ENCODE measurements around the gene CCM2.

CCM2 gene

DNA sequence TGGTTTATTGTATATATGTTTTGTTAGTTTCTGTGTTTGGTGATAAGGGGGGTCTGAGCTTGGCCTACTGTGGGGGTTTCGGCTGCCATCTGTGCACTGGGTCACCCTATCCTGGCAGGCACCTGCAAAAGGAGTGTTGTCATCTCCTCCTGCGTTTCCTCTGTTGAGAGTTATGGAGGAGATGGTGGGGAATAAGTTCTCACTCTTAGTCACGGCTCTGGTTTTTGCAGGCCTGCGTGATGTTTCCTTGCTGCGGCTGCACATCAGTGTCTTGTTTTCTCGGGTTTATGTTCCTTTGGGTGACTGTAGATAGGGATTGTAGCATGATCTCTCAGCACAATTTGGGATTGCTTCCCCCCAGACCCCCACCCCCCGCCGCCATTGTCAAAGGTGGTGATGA lies 36.8 kb downstream of the CCM2 start:
- no peak for DNase-seq

DNA sequence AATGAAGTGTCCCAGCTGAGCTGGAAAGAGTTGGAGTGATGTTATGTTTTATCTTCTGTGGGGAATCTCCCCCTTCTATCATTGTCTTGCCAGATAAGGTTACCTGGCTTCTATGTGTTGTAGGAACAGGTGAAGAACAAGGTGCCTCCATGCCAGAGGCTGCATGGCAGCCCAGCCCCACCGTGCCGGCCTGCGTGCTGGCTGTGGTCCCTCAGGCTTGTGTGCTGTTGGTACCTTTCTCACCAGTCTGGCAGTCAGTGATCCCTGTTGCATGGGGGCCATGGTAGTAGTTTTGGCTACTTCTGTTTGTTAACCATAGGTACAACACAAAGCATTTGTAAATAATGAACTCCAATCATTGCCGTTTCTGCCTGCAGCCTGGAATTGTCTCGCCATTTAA lies 37.9 kb downstream of the CCM2 start:
- DNase-seq: no peak

DNA sequence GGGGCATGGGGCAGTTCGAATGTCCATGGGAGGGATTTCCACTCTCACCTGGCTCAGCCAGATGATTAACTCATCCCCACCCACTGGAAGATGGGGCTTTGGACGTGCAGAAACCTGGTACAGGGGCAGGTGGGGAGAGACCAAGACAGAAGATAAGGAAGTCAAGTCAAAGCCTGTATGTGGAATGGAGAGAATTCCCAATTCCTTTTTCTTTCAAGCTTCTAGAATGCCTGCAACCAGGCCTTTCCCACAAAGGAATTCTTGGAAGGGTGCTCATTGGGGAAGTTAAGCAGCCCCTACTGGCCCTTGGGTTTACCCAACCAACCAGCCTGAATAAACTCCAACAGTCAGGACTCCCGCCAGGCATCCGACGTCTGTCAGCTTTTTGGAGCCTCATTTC lies 39.1 kb downstream of the CCM2 start:
- DNase-seq: no peak

DNA sequence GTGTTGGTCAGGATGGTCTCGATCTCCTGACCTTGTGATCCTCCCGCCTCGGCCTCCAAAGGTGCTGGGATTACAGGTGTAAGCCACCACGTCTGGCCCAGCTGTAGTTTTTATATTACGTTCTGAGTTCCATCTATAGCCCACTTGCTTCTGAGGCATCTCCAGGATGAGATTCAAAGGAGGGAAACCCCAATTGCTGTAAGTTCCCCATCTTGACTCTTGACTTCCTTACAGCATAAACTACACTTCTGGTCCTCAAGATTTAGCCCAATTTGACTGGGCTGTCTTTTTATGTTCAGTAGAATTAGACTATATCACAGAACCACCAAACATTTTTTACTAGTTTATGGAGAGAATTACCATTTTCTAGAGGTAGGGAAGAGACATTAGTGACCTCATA lies 44.3 kb downstream of the CCM2 start:
- no peak for DNase-seq

DNA sequence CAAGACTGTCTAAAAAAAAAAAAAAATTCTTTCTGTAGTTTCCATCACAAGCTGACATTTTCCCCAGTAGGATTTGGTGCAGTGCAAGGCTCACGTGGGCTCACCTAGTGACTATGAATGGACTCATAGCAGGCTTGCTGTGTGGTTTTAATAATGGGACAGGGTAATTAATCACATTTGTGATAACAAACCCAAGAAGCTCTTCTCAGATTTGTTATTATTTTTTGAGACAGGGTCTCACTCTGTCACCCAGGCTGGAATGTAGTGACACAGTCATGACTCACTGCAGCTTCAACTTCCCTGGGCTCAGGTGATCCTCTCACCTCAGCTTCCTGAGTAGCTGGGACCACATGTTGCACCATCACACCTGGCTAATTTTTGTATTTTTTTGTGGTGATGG lies 48.7 kb downstream of the CCM2 start:
- no peak for DNase-seq

DNA sequence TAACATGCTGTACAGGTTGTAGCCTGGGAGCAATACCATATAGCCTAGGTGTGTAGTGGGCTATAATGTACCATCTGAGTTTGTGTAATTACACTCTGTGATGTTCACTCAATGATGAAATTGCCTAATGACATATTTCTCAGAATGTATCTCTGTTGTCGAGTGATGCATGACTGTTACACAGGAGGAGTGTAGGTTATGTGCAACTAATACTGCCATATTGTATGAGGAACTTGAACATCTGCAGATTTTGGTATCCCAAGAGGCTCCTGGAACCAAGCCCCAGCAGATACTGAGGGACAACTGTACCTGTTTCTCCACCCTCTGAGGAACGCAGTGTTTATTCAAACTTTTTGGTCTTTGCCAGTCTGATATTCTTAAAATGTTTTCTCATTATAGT lies 50.2 kb downstream of the CCM2 start:
- DNase-seq: no peak

DNA sequence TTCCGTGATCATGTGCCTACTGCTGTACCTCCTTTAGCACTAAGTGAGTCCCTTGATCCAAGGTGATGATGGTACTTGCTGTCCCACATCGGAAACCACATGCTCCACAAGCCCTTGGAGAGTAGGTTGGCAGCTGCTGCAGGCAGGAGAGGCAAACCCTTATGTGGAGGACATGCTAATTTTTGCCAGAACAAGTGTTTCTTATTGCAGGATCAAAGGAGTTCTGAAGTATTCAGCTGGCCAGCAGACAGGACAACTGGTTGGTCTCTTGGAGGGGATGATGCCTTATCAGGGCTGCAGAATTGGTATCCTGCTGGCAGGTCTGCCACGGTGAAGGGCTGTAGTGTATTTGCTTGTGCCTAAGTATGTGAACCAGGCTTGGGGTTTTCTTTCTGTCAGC lies 52.0 kb downstream of the CCM2 start:
- DNase-seq: no peak

DNA sequence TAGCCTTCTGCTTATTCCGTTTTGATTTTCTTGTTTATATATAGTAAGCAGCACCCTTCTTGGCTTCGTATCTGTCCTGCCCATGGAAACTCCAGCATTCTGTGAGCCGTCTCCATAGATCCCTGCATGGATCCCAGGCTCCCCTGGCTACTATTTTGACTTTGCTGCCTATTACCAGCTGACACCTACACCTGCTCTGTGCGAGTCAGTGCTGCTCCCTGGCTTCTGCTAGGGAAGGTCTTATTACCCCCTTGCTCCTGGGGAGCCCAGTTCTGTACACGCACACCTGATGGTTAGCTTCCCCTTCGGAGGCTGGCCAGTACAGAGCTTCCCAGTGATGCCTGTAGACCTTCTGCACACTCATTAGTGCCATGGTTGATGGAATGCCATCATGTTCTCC lies 53.4 kb downstream of the CCM2 start:
- DNase-seq: no peak

DNA sequence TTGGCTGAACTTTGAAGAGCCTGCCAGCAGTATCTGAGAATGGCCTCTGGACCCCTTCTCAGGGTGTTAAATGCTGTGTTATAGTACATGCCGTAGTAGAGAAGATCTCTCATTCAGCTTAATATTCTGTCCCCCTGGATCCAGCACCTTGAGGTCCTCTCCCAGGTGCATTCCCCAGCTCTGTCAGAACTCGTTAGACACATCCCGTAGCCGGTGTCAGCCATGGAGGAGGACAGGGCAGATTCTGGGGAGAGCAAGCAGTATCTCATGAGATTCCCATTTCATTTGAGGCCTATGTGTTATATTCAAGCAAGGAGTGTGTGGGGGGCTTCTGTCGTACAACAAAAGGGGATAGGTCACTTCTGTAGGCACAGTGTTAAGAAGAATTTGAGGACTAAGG lies 53.9 kb downstream of the CCM2 start:
- no peak for DNase-seq

DNA sequence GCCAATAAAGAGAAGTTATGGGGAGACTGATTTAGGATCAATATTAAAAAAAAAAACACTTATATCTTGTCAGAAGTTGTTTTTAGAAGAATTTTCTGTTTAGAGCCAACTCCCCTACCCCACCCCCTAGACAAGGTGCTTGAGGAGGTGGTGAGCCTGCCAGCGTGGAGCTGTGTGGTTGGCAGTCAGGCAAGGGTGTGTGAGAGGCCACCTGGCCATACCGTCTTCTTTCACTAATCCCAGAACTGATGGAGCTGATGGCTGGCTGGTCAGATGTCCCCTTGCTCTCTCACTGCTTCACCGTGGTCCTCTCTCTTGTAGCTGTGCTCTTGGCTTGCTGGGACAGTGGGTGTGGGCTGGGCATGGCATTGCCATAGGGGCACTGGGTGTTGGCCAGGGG lies 54.4 kb downstream of the CCM2 start:
- no peak for DNase-seq

DNA sequence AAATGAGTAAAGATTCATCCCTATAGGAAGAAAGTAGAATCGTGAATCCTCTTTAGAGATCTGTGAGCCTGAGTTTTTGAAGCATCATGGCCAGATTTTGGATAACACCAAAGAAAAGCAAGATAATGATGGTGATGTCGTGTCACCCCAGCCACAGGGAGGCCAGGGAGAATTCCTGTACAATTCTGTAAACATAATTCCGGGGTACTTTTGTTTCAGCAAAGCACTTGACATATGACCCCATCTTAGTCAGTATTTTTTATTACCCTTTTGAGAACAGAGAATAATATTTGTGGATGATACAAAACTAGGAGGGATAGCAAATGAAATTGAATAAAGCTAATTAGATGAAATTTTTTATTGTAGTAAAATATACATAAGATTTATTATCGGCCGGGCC lies 55.0 kb downstream of the CCM2 start:
- DNase-seq: no peak

DNA sequence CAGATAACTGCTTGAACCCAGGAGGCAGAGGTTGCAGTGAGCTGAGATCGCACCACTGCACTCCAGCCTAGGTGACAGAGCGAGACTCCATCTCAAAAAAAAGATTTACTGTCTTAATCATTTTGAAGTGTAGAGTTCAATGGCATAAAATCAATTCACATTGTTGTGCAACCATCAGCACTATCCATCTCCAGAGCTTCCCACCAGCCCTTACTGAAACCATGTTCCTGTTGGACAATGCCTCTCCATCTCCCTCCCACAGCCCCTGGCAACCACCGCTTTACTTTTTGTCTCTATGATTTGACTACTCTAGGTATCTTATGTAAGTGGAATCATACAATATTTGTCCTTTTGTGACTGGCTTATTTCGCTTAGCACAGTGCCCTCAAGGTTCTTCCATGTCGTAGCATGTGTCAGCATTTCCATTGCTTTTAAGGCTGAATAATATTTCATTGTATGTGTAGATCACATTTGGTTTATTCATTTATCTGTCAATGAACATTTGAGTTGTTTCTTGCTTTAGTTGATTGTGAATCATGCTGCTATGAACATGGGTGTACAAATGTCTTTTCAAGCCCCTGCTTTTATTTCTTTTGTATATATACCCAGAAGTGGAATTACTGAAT lies 55.7 kb downstream of the CCM2 start:
- DNase-seq: no peak

DNA sequence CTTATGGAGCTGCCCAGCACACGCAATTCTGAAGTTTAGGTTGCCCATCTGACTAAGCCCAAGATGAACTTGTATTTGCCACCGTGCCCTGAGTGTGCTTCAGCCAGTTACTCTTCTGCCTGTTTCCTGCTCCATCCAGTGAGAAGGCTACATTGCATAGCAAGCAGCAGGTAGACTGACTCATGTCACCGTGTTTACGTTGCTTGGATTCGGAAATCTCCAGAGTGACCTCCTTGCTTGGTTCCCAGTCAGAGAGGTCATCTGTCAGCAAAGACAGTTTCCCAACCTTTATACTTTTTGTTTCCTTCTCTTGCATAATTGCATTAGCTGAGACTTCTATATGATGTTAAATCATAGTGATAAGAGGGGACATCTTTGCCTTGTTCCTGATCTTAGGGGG lies 57.9 kb downstream of the CCM2 start:
- no peak for DNase-seq

DNA sequence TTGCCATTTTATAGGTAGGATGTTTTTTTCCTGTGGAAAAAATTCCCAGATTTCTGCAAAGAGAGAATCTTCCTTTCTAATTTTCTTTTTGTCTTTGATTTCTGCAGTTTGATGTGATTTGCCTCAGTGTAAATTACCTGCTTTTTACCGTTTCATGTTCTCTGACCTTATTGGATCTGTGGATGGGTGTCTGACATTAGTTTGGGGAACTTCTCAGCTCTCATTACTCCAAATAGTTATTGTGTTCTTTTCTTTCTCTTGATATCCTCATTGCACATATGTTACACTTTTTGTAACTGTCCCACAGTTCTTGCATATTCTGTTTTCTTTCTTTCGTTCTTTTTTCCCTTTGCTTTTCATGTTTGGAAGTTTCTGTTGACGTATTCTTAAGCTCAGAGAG lies 60.3 kb downstream of the CCM2 start:
- DNase-seq: no peak

DNA sequence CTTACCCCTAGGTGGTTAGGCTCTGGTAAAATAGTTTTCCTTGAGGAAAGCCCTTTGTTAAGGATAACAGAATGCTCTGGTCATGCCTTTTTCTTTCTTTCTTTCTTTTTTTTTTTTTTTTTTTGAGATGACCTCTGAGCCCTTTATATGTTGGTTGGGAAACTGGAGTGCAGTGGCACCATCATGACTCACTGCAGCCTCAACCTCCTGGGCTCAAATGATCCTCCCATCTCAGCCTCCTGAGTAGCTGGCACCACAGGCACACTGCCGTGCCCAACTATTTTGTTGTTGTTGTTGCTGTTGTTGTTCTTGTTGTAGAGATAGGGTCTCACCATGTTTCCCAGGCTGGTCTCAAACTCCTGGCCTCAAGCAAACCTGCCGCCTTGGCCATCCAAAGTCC lies 61.4 kb downstream of the CCM2 start:
- DNase-seq: no peak

DNA sequence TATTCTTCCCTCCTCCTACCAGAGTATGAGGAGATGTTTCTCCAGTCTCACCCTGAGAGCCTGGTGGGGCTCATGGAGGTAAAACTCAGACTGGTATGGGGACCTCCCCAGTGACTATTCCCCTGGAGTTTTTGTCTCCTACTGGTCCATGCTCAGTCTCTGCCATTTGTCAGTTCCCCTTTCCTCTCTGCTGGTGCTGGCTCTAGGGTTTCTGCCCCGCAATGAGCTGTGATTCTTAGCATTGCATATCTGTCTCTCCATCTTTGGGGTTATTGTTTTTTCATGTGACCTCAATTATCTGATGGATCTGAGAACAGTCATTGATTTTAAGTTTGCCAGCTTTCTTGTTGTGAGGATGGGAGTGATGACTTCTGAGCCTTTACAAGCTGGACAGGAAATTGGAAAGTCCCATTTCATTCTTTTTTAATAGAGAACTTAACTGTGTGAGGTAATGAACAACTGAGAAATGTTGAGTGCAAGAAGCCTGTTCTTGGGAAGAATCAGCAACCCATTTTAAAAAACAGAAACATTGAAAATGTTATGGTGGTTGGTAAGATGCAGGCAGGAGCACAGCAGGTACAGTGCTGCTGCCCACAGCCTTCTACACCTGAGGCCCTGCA lies 61.9 kb downstream of the CCM2 start:
- no peak for DNase-seq

DNA sequence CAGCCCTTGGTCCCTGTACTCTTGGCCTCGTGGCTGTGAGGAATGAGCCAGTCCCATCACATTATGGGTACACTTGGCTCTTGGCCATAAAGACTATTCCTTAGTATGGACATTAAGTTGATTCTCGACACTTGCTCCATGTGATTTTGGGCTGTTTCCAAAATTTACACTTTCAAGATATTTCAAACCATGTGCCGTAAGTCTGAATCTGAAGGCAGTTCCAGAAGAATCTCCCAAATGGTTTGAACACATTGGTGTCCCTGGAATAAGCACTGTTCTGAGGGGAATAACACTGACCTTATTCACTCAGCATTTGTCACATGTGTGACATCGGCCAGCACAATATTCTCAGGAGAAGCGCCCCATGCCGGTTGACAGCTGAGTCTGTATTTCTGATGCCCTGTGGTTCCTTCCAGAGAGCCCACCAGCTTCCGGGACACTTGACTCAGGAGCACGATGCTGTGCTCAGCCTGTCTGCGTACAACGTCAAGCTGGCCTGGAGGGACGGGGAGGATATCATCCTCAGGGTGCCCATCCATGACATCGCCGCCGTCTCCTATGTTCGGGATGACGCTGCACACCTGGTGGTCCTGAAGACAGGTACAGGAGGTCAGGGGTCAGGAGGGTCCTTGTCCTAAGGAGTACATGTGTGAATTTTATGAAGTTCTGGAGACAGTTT lies 64.2 kb downstream of the CCM2 start:
- DNase-seq: no peak

DNA sequence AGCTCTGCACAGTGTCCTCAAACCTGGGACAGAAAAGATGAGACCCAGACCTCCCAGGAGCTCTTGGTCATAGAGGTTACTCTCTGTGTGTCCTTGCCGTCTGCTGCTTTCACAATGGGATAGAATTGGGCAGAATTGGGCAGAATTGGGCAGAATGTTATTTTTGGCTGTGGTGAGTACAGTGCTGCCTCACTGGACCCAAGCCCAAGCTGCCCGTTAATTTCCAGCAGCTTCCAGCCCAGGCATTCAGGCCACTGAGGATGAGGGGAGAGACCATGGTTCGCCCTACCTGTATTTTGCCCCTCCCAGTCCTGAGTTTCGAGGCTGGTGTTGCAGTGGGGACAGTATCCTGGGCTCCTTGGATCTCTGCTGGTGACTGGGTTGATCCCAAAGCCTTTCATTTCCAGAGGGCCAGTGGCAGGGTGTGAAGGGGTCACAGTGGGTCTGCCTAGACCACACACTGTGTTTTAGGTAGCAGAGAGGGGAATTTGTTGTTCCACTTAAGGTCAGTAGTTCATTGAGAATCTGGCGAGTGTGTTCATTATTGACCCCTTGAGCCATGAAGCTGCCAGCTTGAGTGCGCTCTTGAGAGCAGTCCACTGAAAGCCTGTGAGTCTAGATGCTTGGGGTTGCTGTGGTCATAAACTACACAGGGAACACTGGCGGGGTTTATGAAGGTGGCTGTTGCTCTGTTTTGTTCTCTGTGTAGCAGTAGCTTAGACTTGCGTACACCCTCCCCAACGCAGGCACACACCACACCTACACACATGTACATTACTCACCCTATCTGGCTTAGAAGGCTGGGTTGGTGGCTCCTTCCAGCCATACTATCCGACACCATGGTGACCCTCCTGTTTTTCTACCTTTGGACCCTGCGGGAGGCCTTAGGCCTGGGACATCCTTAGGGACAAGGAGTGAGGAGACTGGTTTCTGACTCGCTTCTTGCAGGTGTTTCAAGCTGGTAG lies 65.3 kb downstream of the CCM2 start:
- DNase-seq: no peak

DNA sequence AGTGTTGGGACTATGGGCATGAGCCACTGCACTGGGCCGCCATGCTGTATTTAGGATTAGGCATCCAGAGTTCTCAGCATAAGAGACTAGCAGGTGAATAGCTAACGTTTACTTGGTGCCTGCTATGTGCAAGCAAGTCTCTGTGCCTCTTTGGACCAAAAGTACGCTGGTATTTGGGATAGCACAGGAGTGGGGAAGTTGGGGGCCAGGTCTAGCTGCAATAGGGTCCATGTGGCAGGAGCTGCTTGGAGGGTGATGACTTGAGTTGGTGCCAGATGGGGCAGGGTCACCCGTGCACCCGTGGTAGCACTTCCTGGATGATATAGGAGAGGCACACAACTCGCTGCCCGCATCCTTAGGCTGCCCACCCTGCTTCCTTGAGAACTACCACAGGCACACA lies 66.4 kb downstream of the CCM2 start:
- no peak for DNase-seq

DNA sequence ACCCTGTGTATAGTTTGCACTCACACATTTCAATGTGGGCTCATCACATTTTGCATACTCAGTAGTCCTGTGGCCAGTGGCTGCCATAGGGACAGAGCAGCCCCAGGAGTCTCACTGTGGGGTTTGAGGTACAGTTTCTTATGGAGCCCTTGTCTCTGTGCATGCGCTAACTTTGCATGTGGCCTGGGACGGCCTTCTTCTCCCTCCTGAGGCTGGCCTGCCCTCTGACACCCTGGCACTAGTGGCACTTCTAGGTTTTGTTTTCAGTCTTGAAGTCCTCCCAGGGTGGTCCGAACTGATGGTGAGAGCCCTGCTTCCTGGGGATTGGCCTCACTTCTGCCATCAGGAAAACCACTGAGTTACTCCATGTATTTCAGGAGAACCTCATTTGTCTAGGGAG lies 67.6 kb downstream of the CCM2 start:
- no peak for DNase-seq

DNA sequence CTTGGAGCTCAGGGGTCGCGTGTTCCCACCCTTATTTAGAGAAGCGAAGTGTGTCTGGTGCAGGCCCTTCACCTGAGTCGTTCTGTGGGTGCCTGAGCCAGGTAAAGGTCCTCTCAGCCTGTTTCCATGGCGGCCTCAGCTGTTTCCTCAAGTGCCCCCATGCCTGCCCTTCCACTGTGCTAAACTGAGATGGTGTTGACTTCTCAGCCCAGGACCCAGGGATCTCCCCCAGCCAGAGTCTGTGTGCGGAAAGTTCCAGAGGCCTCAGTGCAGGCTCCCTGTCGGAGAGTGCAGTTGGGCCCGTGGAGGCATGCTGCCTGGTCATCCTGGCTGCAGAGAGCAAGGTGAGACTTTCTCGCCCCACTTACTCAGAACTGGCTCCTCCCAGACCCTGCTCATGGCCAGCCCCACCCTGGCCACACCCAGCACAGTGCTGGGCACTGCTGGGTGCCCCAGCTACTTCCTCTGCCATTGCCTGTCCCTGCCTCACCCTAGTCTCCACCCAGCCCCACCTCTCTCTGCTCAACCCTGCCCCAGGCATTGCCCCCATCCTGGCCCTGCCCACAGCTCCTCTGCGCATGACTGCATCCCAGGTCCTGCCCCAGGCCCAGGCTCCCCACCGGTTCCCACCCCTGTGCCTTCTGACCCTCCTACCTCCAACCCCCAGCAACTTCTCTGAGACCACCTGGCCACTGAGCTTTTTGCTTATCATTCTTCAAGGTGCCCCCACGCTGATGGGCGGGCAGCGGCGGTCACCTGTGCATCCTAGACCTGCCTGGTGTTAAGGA lies 68.4 kb downstream of the CCM2 start:
- no peak for DNase-seq

DNA sequence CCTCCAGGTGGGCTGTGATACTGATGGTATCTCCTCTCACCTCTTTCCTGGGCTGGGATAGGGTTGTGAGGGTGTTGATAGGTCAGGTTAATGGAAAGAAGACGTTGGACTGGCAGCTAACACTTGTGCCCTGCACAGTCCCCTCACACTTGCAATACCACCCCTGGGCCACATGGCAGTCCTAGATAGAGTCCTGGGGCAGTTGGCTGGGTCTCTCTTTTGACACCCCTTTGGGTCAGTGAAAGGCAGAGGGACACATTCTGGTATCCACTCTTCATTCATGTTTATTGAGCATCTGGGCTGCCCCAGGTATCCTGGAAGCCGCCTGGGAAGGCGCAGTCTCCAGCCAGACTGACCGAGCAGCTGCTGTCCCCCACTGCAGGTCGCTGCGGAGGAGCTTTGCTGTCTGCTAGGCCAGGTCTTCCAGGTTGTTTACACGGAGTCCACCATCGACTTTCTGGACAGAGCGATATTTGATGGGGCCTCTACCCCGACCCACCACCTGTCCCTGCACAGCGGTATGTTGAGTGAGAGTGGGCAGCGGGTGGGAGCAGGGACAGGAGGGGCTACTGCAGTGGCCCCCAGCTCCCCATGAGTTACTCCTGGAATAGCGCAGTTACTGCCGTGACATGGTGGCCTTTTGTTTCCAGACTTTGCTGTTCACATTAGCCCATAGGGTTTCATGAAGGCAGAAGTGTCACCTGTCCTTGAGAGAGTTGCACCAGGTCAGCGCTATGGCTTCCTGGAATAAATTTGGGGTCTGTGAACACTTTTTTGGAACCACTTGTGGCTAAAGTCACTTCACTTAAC lies 69.6 kb downstream of the CCM2 start:
- no peak for DNase-seq

Measured in CD4-positive, alpha-beta T cell treated with Interferon gamma for 1 hour (primary cell).